Neural progenitor cell (in vitro differentiated cells): Measurements from ENCODE around the gene ENPEP. TPM values are rescaled to one million over a fixed set of nuclear protein-coding genes. Genes with fewer than 3 reads are reported as not detected.

Experiments
- DNase-seq: peaks from one replicate; pipeline ENCODE4 v3.0.0-alpha.2; 2016; ENCODE audit warnings: low spot score
- H2AFZ ChIP-seq: fragments of 200-600 bp; sonication (generic); replicated peaks from 2 replicates; pipeline ENCODE4 v1.6.1; 2016; ENCODE audit warnings: antibody characterized with exemption
- H3F3A ChIP-seq: fragments of 200-600 bp; sonication (generic); 2 replicates; pipeline ENCODE4 v1.6.1; 2016; ENCODE audit warnings: antibody characterized with exemption, low read depth
- H3K27ac ChIP-seq: fragments of 200-600 bp; sonication (generic); 2 replicates; pipeline ENCODE4 v1.5.1; 2016; ENCODE audit warnings: mild to moderate bottlenecking
- H3K27me3 ChIP-seq: fragments of 200-600 bp; sonication (generic); 2 replicates; pipeline ENCODE4 v1.6.1; 2016; ENCODE audit warnings: mild to moderate bottlenecking, moderate library complexity
- H3K36me3 ChIP-seq: fragments of 200-600 bp; sonication (generic); 2 replicates; pipeline ENCODE4 v1.5.1; 2016
- H3K4me1 ChIP-seq: fragments of 200-600 bp; sonication (generic); 2 replicates; pipeline ENCODE4 v1.6.1; 2016; ENCODE audit warnings: mixed run types
- H3K4me2 ChIP-seq: fragments of 200-600 bp; sonication (generic); 2 replicates; pipeline ENCODE4 v1.6.1; 2016
- H3K4me3 ChIP-seq: fragments of 200-600 bp; sonication (generic); 2 replicates; pipeline ENCODE4 v1.5.1; 2016
- H3K79me2 ChIP-seq: fragments of 200-600 bp; sonication (generic); 2 replicates; pipeline ENCODE4 v1.6.1; 2016; ENCODE audit warnings: low read depth
- H3K9ac ChIP-seq: fragments of 200-600 bp; sonication (generic); 2 replicates; pipeline ENCODE4 v1.6.1; 2016
- H3K9me3 ChIP-seq: fragments of 200-600 bp; sonication (generic); 2 replicates; pipeline ENCODE4 v1.5.1; 2016; ENCODE audit warnings: low read depth
- H4K20me1 ChIP-seq: fragments of 200-600 bp; sonication (generic); 2 replicates; pipeline ENCODE4 v1.6.1; 2016; ENCODE audit warnings: low read depth
- H3K27ac Mint-ChIP-seq: 3 replicates; pipeline ENCODE4 v1.8.0; 2021; ENCODE audit warnings: mixed read lengths
- H3K27me3 Mint-ChIP-seq: 2 replicates; pipeline ENCODE4 v1.8.0; 2022; ENCODE audit warnings: low read depth, mild to moderate bottlenecking, inconsistent platforms, moderate library complexity, mixed read lengths; ENCODE audit not compliant: insufficient read depth
- H3K36me3 Mint-ChIP-seq: 3 replicates; pipeline ENCODE4 v1.8.0; 2021; ENCODE audit warnings: mixed read lengths
- H3K4me1 Mint-ChIP-seq: 3 replicates; pipeline ENCODE4 v1.8.0; 2021; ENCODE audit warnings: mixed read lengths
- H3K4me3 Mint-ChIP-seq: 3 replicates; pipeline ENCODE4 v1.8.0; 2021; ENCODE audit warnings: mild to moderate bottlenecking, moderate library complexity, mixed read lengths
- H3K9me3 Mint-ChIP-seq: 3 replicates; pipeline ENCODE4 v1.8.0; 2020; ENCODE audit warnings: mixed read lengths
- CTCF ChIP-seq: fragments of 200-600 bp; sonication (generic); IDR thresholded peaks from 2 replicates; pipeline ENCODE4 v1.5.1; 2017; ENCODE audit warnings: antibody characterized with exemption, mild to moderate bottlenecking
- EZH2 ChIP-seq: fragments of 200-600 bp; sonication (generic); IDR thresholded peaks from 2 replicates; pipeline ENCODE4 v1.6.1; 2017; ENCODE audit warnings: antibody characterized with exemption, mild to moderate bottlenecking, moderate library complexity
- EZH2phosphoT487 ChIP-seq: fragments of 200-600 bp; sonication (generic); IDR thresholded peaks from 2 replicates; pipeline ENCODE4 v1.6.1; 2017; ENCODE audit warnings: antibody characterized with exemption
- total RNA-seq: library from RNA; depleted of rRNA; stranded (reverse); fragments of >200 nt; gene quantifications from 2 replicates; pipeline ENCODE4 v1.2.3, GENCODE V29; 2015; ENCODE audit warnings: low replicate concordance

ENPEP gene
- total RNA-seq, 1 donor from 2014 or later = 1.5 TPM

GRCh38 chr4:110597582-110597981, 121.6 kb downstream of the ENPEP start:
- Mint-ChIP-seq H3K4me3 (no peak overlapping the region), H3K36me3 (no peaks in the 10 kb centered on the region), H3K4me1 (no peaks in the 10 kb centered on the region), H3K9me3 (peaks cover 15% of the 10 kb centered on the region), H3K27ac (no peak overlapping the region), H3K27me3 (peaks cover 6% of the 10 kb centered on the region)
- TF ChIP-seq CTCF (no peak), EZH2phosphoT487 (no peak), EZH2 (no peak)
- no peak for DNase-seq
- no peaks in the 10 kb centered on the region for H3F3A ChIP-seq
- H3K9ac ChIP-seq = no peak overlapping the region
- H3K27me3 ChIP-seq = no peaks in the 10 kb centered on the region
- H3K4me3 ChIP-seq = no peak overlapping the region
- H3K36me3 ChIP-seq = no peaks in the 10 kb centered on the region
- H3K4me2 ChIP-seq = no peak overlapping the region
- no peaks in the 10 kb centered on the region for H3K9me3 ChIP-seq
- H3K27ac ChIP-seq = no peak overlapping the region
- H2AFZ ChIP-seq = no peak overlapping the region
- H3K4me1 ChIP-seq = no peaks in the 10 kb centered on the region
- H3K79me2 ChIP-seq = no peaks in the 10 kb centered on the region
- no peaks in the 10 kb centered on the region for H4K20me1 ChIP-seq

- Histone ChIP-seq H4K20me1 (no peaks in the 10 kb centered on the region), H3F3A (no peaks in the 10 kb centered on the region), H3K4me2 (no peak overlapping the region), H3K9me3 (no peaks in the 10 kb centered on the region), H3K36me3 (no peaks in the 10 kb centered on the region), H3K27me3 (no peaks in the 10 kb centered on the region), H3K4me3 (no peak overlapping the region), H3K27ac (no peak overlapping the region), H3K4me1 (no peaks in the 10 kb centered on the region), H3K79me2 (no peaks in the 10 kb centered on the region), H2AFZ (no peak overlapping the region), H3K9ac (no peak overlapping the region)
- peaks cover 7% of the 10 kb centered on the region for H3K9me3 Mint-ChIP-seq
- no peaks in the 10 kb centered on the region for H3K4me1 Mint-ChIP-seq
- H3K4me3 Mint-ChIP-seq = no peak overlapping the region
- TF ChIP-seq CTCF = no peak
- TF ChIP-seq EZH2 = no peak
- no peak for TF ChIP-seq EZH2phosphoT487
- H3K27me3 Mint-ChIP-seq = peaks cover 21% of the 10 kb centered on the region
- no peak for DNase-seq
- H3K36me3 Mint-ChIP-seq = no peaks in the 10 kb centered on the region
- H3K27ac Mint-ChIP-seq = no peak overlapping the region
These were observed 126.1 kb downstream of the ENPEP start for GRCh38 chr4:110602061-110602460.

GRCh38 chr4:110605077-110605476, 129.1 kb downstream of the ENPEP start:
- TF ChIP-seq EZH2 (no peak), EZH2phosphoT487 (no peak), CTCF (no peak)
- Histone ChIP-seq H3K79me2 (no peaks in the 10 kb centered on the region), H3K9ac (no peak overlapping the region), H3K27me3 (peaks cover under 1% of the 10 kb centered on the region), H4K20me1 (no peaks in the 10 kb centered on the region), H3K27ac (no peak overlapping the region), H3K4me1 (peaks cover 19% of the 10 kb centered on the region), H3K9me3 (no peaks in the 10 kb centered on the region), H3K36me3 (no peaks in the 10 kb centered on the region), H3K4me3 (no peak overlapping the region), H3K4me2 (no peak overlapping the region), H3F3A (peaks cover 16% of the 10 kb centered on the region), H2AFZ (no peak overlapping the region)
- no peak overlapping the region for H3K27ac Mint-ChIP-seq
- H3K4me1 Mint-ChIP-seq = peaks cover 19% of the 10 kb centered on the region
- peaks cover 33% of the 10 kb centered on the region for H3K27me3 Mint-ChIP-seq
- H3K9me3 Mint-ChIP-seq = no peaks in the 10 kb centered on the region
- no peak for DNase-seq
- H3K4me3 Mint-ChIP-seq = no peak overlapping the region
- H3K36me3 Mint-ChIP-seq = no peaks in the 10 kb centered on the region
